Suppressor macrophage (primary cell): ENCODE data around the gene SLC16A10.
"Not testable (repeated sequence)": the region's sequence is repeated elsewhere in the genome, so short reads cannot be mapped to it uniquely, and the experiment has no call there.

ENCODE experiments used
- DNase-seq, 4 experiments: peaks; one replicate each; pipeline ENCODE4 v3.0.0-alpha.2; 2020 to 2022

The SLC16A10 gene

GRCh38 chr6:111220383-111221031 is 133.2 kb downstream of the SLC16A10 start:
- DNase-seq, result no peak

- DNase-seq, result no peak
Measured at GRCh38 chr6:111221804-111222203, 134.5 kb downstream of the SLC16A10 start.

- no peak for DNase-seq
Measured at GRCh38 chr6:111222341-111222740, 135.0 kb downstream of the SLC16A10 start.

GRCh38 chr6:111228094-111228493 is 140.8 kb downstream of the SLC16A10 start:
- DNase-seq, result peak in 2 of 4 experiments; percentile 38 to 39

GRCh38 chr6:111230351-111231089 is 143.2 kb downstream of the SLC16A10 start:
- DNase-seq, result peak; percentile 30 to 89 (median 72)

- DNase-seq, result no peak
Measured at GRCh38 chr6:111231090-111231459, 143.8 kb downstream of the SLC16A10 start.

- DNase-seq, result peak in 2 of 4 experiments; percentile 29 to 41
Measured at GRCh38 chr6:111237852-111238251, 150.5 kb downstream of the SLC16A10 start.

GRCh38 chr6:111238464-111239119 is 151.3 kb downstream of the SLC16A10 start:
- DNase-seq, result peak; percentile 70 to 84 (median 76)

- peak in 2 of 4 experiments; percentile 46 to 50 for DNase-seq
Measured at GRCh38 chr6:111239461-111239860, 152.2 kb downstream of the SLC16A10 start.

GRCh38 chr6:111242452-111242851 is 155.1 kb downstream of the SLC16A10 start:
- DNase-seq, result no peak

GRCh38 chr6:111243095-111243494 is 155.8 kb downstream of the SLC16A10 start:
- DNase-seq, result no peak

GRCh38 chr6:111248789-111249188 is 161.5 kb downstream of the SLC16A10 start:
- peak in 1 of 4 experiments; percentile 20 for DNase-seq

- peak in 3 of 4 experiments; percentile 26 to 52 (median 35) for DNase-seq
Measured at GRCh38 chr6:111250791-111251354, 163.6 kb downstream of the SLC16A10 start.

- no peak for DNase-seq
Measured at GRCh38 chr6:111252726-111253125, 165.4 kb downstream of the SLC16A10 start.

- DNase-seq, result no peak
Measured at GRCh38 chr6:111254004-111254778, 166.9 kb downstream of the SLC16A10 start.

GRCh38 chr6:111254779-111255166 is 167.5 kb downstream of the SLC16A10 start:
- DNase-seq, result no peak

GRCh38 chr6:111255838-111256237 is 168.5 kb downstream of the SLC16A10 start:
- not testable (repeated sequence) for DNase-seq

- peak in 1 of 4 experiments; percentile 28 for DNase-seq
Measured at GRCh38 chr6:111256646-111257045, 169.3 kb downstream of the SLC16A10 start.

GRCh38 chr6:111258010-111258409 is 170.7 kb downstream of the SLC16A10 start:
- DNase-seq, result no peak

- DNase-seq, result no peak
Measured at GRCh38 chr6:111258615-111259088, 171.3 kb downstream of the SLC16A10 start.

- DNase-seq, result peak; percentile 99 to 100 (median 100)
Measured at GRCh38 chr6:111259089-111259831, 172.0 kb downstream of the SLC16A10 start.
